Gastrocnemius medialis (tissue), 4 donors: Measurements from ENCODE around the gene CLPSL2.

Source experiments
- CTCF ChIP-seq, 5 experiments: fragments of 450-650 bp in 3 of 5; fragments of 200-600 bp in 2 of 5; sonication (generic) in 2 of 5; IDR thresholded peaks in 4 of 5; conservative IDR thresholded peaks in 1 of 5; 1 replicate in 4 of 5; 2 replicates in 1 of 5; pipeline ENCODE4 v1.5.1; 2016 to 2019; ENCODE audit warnings: antibody characterized with exemption in 5 of 5, mild to moderate bottlenecking in 3 of 5, moderate library complexity in 3 of 5
- POLR2A ChIP-seq, 2 donors: fragments of 450-650 bp; IDR thresholded peaks; one replicate each; pipeline ENCODE4 v1.6.1; 2017; ENCODE audit warnings: antibody characterized with exemption in 2 of 2, mild to moderate bottlenecking in 2 of 2, moderate library complexity in 2 of 2

- TF ChIP-seq CTCF (IDR thresholded peaks at IDR 0.05 in 4 of 5, conservative IDR thresholded peaks at IDR 0.05 in 1 of 5) (no peak), POLR2A (IDR thresholded peaks at IDR 0.05) (no peak)
These were observed 22.3 kb downstream of the CLPSL2 start for GRCh38 chr6:35798706-35799105.
